Measurements from ENCODE around the gene ZFPM1.
"Not testable (repeated sequence)": the region's sequence is repeated elsewhere in the genome, so short reads cannot be mapped to it uniquely, and the experiment has no call there.

Gene ZFPM1

DNA sequence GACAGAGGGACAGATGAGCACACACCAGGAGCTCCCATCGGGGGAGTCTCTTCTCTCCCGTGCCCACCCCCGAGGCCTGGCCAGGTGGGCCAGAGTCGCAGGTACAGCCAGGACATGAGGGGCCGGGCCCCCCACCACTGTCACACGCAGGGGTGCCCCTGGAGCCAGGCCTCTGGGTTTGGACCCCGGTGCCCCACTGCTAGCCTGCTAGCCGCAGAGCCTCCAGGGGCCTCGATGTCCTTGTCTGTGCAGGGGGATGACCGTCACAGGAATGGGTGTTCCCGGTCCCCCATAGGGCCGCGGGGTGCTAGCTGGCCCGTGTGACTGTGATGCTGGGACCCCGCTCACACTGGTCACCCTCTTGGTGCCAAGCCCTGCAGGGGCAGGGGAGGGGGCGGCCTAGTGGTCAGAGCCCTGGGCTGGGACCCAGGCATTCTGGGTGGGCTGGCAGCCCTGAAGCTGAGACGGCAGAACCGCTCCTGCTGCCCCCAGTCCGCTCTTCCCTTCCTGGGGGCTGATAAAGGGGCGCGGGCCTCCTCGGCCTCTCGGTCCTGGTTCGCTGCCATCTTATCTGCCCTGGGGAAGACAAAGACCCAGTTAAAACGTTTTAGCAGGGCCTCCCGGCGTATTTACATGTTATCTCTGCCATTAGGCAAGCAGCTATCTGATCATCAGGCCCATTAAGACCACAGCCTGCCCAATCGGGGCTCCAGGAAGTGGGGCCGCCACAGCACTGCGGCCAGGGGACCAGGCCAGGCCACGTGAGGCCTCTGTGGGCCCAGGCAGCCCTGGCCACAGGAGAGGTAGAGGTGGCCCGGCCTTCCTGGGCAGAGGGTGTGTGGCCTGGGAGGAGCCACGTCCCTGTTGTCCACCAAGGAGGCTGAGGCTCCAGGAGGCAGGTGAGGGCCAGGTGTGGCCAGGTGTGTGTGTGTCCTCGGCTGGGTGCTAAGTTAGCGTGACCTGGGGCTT lies 59.9 kb downstream of the ZFPM1 start:
- DNase-seq (ENCODE audit: low read depth in 2 of 2) = no peak

DNA sequence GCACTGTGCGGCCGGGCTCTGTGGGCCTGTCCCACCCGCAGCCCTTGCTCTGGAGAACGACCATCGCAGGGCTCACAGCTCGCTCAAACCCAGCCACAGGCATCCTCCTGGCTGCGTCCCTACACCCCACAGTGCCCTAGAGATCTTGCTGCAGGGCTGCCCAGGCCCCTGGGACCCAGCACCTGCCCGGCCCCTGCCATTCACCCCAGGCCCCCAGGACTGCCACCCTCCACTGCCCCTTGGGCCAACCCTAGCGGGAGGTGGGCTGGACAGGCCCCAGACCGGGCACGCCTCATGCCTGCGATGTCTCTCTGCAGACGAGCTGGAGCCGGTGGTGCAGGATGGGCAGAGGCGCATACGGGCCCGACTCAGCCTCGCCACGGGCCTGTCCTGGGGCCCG lies 61.0 kb downstream of the ZFPM1 start:
- no peak for DNase-seq (ENCODE audit: low read depth in 2 of 2)

DNA sequence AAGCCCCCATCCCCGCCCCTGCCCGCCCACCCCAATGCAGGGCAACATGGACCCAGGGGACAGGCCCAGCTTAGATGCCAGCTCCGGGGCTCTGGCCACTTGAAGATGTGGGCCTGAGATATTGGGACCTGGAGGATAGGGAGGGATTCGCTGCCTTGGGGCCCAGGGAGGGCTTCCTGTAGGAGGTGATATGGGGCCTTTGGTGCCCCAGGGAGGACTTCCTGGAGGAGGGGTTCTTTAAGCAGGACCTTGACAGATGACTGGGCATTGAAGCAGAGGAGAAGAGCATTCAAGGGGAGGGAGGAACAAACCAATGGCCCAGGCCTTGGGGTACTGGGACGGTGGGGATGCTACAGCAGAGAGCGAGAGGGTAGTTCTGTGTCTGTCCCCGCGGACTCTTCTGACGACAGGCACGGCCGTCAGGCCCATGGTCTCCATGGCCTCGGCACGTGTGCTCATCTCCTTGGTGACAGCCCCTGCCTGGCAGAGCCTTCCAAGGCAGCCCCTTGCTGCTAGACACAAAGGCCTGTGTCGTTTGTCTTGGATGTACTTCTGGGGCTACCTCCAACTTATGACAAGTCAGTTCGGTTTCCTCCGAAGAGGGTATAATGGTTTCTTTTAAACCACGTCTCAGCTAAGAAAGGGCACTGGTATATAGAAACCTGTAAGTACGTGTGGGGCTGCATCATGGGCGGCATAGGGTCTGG lies 61.6 kb downstream of the ZFPM1 start:
- DNase-seq (ENCODE audit: low read depth in 2 of 2) = no peak

DNA sequence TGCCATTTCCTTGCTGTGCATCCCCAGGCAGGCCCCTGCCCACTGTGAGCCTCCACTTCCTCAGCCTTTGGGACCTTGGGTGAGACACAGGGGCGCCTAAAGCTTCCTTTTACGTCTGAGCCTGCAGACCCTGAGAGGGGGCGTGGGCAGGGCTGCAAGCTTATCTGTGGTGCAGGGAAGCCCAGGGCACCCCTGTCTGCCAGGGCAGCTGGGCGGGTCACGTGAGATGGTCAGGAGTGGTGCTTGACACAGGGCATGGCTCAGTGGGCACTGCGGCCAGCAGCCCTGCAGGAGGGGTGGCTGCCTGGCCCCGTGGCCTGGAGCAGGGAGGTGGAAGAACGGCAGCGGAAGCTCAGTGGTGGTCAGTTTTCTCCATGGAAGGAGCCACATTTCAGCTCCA lies 62.3 kb downstream of the ZFPM1 start:
- no peak for DNase-seq (ENCODE audit: low read depth in 2 of 2)

DNA sequence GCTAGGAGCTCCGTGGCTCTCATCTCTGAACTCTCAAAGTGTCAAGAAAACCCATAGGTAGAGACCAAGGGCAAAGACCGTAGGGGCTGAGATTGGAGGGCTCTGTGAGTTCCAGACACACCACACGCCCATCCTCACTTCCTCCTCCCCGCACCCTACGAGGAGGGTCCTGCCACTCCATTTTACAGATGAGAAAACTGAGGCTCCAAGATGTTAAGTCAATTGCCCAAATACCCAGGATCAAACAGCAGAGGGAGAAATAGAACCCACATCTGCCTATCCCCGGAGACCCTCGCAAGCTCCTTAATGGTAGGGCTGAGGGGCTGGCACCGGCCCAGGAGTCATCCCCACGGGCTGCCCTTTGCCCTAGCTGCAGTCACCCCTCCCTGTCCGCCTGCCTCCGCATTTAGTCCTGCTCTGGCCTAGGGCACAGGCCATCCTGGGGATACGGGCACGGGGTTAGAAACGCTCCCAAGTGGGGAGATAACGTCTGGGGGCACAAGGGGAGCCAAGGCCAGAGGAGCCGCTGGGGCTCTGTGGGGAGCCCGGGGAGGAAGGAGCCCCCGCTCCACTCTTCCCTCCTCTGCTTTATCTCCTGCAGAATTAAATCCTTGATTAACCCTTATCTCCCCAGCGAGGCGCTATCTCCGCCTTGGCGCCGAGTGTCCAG lies 63.0 kb downstream of the ZFPM1 start:
- no peak for DNase-seq (ENCODE audit: low read depth in 2 of 2)

DNA sequence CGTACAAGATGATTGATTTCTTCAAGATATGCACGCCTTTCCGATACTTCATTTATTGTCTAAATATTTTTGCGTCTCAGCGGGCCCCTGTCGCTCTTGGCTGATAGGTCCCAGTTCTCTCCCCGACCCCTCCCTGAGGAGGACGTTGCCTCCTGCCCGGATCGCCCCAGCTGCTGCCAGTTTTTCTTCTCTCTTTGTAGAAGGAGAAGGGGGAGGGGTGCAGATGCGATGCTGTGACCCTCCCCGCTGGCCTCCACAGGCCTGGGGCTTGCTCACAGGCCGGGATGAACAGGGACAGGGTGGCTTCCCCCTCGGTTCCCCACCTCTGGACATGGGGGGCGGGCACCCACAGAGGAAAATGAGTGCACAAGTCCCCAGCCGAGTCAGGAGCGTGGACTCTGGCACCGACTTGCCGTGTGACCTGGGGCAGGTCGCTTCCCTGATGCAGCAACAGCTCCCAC lies 63.6 kb downstream of the ZFPM1 start:
- no peak for DNase-seq (ENCODE audit: low read depth in 2 of 2)

DNA sequence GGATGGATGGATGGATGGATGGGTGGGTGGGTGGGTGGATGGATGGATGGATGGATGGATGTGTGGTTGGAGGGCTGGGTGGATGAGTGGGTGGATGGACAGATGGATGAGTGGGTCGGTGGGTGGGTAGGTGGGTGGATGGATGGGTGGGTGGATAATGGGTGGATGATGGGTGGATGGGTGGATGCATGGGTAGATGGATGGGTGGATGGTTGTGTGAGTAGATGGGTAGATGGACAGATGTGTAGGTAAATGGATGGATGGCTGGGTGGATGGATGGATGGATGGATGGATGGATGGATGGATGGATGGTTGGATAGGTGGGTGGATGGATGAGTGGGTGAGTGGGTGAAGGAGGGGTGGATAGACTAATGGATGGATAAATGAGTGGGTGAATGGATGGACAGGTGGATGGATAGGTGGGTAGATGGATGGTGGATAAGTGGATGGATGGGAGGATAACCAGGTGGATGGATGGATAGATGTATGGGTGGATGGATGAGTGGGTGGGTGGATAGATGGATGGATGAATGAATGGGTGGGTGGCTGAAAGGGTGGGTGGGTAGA lies 64.2 kb downstream of the ZFPM1 start:
- not testable (repeated sequence) for DNase-seq (ENCODE audit: low read depth in 2 of 2)

DNA sequence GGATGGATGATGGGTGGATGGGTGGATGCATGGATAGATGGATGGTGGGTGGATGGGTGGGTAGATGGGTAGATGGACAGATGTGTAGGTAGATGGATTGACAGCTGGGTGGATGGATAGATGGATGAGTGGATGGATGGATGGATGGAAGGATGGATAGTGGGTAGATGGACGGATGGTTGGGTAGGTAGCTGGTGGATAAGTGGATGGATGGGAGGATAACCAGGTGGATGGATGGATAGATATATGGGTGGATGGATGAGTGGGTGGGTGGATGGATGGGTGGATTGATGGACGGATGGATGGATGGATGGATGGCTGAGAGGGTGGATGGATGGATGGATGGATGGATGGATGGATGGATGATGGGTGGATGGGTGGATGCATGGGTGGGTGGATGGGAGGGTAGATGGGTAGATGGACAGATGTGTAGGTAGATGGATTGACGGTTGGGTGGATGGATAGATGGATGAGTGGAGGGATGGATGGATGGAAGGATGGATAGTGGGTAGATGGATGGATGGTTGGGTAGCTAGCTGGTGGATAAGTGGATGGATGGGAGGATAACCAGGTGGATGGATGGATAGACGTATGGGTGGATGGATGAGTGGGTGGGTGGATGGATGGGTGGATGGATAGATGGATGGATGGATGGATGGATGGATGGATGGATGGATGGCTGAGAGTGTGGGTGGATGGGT lies 65.5 kb downstream of the ZFPM1 start:
- DNase-seq (ENCODE audit: low read depth in 2 of 2) = not testable (repeated sequence)

DNA sequence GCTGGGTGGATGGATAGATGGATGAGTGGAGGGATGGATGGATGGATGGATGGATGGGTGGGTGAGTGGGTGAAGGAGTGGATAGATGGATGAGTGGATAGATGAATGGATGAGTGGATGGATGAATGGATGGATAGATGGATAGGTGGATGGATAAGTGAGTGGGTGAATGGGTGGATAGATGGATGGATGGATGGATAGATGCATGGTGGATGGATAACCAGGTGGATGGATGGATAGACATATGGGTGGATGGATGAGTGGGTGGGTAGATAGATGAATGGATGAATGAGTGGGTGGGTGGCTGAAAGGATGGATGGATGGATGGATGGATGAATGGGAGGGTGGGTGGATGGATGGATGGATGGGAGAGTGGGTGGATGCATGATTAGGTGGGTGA lies 66.2 kb downstream of the ZFPM1 start:
- DNase-seq (ENCODE audit: low read depth in 2 of 2) = no peak

DNA sequence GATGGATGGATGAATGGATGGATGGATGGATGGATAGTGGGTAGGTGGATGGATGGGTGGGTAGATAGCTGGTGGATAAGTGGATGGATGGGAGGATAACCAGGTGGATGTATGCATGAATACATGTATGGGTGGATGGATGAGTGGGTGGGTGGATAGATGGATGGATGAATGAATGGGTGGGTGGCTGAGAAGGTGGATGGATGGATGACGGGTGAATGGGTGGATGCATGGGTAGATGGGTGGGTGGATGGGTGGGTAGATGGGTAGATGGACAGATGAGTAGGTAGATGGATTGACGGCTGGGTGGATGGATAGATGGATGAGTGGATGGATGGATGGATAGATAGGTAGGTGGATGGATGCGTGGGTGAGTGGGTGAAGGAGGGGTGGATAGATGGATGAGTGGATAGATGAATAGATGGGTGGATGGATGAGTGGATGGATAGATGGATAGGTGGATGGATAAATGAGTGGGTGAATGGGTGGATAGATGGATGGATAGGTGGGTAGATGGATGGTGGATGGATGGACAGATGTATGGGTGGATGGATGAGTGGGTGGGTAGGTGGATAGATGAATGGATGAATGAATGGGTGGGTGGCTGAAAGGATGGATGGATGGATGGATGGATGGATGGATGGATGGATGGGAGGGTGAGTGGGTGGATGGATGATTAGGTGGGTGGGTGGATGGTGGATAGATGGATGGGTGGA lies 67.0 kb downstream of the ZFPM1 start:
- DNase-seq (ENCODE audit: low read depth in 2 of 2) = no peak

DNA sequence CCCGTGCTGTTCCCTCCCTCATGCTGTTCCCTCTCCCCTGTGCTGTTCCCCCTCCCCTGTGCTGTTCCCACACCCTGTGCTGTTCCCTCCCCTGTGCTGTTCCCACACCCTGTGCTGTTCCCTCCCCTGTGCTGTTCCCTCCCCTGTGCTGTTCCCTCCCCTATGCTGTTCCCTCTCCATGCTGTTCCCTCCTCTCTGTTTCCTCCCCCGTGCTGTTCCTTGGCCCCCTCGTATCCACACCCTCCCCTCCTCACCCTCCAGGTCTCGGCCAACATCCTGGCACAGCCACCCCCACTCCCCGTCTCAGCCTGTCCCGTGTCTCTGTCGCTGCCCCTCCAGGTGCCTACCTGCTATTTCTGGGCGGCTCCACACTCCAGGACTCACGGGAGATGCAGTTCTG lies 68.6 kb downstream of the ZFPM1 start:
- DNase-seq (ENCODE audit: low read depth in 2 of 2) = no peak

DNA sequence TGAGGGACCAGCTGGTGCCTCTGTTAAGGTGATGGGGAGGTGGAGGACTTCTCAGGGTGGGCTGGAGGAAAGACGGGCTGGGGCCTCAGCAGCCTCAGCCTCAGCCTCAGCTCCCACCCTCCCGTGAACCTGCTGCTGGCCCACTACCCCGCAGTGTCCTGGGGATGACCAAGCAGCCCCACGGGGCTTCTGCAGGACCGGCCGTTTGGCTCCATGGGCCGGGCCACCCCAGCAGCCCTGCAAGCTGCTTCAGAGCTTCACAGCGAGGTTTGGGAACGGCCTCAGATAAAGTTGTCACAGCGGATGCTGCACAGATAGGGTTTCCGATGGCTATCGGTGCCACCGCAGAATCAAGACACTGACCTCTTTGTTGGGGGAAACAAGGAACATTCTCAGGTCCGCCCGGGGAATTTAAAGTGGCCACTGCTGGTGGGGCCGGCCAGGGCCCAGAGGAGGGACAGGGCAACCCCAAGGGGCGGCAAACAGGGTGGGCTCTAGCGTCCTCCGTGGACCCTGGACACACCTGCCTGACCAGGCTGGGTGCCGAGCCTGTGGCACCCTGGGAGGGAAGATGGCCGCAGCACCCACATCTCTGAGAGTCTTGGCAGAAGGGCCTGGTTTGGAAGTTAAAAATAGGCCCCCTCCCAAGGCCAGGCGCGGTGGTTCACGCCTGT lies 69.3 kb downstream of the ZFPM1 start:
- no peak for DNase-seq (ENCODE audit: low read depth in 2 of 2)

DNA sequence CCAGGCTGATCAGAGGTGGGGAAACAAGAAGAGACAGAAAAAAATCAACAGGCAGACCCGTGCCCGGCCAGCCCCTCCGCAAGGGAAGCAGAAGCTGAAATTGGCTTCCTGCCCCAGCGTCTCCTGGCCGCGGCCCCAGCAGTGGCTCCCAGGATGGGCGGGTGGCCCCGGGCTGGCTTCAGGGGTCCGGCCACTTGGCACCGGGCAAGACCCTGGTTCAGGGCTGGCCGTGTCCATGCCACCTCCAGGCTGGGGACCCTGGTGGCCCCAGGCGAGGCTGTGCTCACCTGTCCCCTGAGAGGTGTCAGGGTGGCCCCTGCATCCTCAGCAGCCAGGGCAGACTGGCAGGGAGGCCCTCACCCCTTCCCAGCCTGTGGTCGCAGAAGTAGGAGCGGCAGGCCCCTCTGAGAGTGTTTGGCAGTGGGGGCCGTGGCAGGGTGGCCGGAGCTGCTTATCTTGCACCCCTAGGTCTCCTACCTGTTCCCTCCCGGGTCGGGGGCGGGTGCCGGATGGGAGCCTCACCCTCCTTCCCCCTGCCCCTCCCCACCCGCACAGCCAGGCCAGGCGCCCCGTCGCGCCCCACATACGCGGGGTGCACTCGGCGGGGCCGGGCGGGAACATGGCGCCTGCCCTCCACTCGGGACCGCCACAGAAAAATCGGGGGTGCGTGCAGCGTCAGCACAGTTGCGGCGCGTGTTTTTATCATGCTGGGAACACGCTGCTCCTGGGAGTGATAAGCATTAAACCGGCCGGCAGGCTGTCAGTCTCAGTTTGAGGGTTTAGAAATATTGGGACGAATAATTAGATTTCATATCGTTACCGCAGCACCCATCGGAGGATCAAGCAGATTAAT lies 70.5 kb downstream of the ZFPM1 start:
- DNase-seq (ENCODE audit: low read depth in 2 of 2) = no peak

DNA sequence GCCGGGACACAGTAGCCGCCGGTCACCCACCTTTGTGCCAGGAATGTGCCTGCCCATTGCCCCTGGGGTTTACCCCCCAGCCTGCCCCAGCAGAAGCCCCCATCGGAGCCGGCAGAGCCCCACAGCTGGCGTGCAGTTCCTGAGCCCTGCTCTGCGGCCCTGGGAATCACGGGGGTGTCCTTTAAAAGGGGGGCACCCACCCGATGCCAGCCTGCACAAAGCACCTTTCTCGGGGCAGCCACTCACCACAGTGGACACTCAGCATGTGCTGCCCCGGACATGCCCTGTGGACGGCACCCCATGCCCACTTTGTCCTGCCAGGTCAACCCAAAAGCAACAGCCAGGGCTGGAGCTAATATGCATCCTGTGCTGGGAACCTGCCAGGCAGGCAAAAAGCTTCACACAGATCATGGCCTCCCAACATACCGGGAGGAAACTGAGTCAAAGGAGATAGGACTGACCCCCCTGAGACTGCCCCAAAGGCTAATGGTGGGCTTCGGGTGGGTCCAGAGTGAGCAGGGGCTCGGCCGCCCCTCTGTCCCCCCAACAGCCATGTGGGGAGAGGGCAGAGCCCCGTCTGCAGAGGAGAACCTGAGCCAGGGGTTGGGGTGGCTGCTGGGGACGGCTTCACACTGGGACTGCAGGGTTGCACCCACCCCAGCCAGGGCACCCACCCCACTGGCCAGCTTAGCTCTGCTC lies 71.3 kb downstream of the ZFPM1 start:
- DNase-seq (ENCODE audit: low read depth in 2 of 2) = no peak

DNA sequence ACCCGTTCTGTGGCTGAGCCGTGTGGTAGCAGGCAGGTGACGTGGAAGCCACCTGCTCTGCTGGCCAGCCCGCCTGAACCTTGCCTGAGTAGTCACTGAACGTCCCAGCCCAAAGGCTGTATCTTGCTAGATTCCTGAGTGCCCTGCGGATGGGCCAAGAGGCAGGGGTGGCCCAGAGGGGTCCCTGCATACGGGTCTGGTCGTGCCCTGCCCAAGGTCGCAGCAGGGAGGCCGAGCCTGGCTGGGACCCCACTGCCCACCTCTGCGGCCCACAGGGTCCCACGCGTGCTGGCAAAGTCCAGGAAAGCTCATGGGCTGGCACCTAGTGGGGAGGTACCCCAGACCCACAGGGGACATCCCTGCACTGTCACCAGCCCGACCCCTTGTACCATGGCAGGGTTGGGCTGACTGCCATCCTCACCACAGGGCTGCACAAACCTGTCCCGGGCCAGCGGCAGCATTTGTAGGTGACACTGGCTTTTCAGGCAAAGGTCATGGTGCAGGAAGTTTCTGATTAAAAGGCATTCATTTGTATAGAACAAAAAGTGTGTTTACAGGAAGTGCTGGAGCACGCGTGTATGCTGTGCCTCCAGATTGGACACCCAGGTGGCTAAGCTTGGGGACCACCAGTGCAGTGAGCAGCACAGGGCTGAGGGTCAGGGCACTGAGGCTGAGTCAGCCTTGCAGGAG lies 72.0 kb downstream of the ZFPM1 start:
- no peak for DNase-seq (ENCODE audit: low read depth in 2 of 2)

DNA sequence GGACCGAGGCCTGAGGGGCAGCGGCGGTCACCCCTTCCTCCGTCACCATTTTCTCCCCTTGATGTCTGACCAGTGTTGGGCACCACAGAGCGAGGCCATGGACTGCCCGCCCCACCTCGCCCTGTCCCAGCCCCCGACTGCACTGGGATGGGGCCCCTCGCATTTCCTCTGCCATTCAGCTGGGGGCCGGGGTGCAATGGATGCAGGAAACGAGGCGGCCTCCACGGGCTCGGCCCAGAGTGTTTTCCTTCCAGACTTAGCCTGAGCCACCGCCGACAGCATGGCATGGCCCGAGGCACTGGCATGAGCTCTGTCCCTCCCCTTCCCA lies 72.5 kb downstream of the ZFPM1 start:
- no peak for DNase-seq (ENCODE audit: low read depth in 2 of 2)

DNA sequence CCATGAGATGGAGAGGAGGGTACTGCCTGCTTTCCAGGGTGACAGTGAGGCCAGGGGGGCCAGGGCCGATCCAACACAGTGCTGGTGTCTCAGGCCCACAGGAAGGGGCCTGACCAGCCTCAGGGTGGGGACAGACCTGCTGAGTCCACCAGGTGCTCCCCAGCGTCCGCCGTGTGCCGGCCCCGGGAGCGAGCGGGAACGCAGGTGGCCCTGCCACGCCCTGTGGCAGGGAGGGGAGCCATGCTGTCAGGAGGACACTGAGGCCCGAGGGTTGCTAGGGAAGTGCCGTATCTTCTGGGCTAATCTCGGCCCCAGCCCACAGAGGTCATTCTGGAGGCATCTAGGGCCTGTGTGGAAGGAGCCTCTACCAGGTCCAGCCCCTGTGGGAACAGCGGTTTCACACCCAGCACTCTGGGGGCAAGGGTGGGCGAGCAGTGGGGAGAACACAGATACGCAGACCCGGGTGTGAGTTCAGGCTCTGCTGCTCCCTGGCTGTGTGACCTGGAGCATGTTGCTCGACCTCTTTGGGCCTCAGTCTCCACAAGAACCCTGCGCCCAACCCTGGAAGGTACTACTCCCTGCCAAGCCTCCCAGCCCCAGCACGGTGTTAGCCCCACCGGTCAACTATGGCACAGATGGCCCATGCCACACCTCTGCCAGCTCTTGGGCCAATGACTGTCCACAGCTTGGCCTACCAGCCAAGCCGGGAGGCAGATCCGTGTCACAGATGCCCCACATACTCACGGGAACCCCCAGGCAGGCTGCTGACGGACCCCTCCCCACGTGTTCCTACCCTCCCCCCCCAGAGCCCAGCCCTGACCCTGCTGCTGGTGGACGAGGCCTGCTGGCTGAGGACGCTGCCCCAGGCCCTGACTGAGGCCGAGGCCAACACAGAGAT lies 73.2 kb downstream of the ZFPM1 start:
- no peak for DNase-seq (ENCODE audit: low read depth in 2 of 2)
